ENCODE results near the gene ASPN.

ASPN gene

GRCh38 chr9:92482329-92482728 is at the start of gene ASPN:
Gene ASPN, minus strand, starts transcription at chr9:92482506.
- no peak for TF ChIP-seq PKNOX1 (IDR thresholded peaks at IDR 0.05)
- TF ChIP-seq FOXM1 (IDR thresholded peaks at IDR 0.05; ENCODE audit: borderline replicate concordance), result no peak
- no peak for TF ChIP-seq FOXA1 (IDR thresholded peaks at IDR 0.05)
- TF ChIP-seq FOXK2 (IDR thresholded peaks at IDR 0.05), result no peak
- no peak for TF ChIP-seq ZNF384 (IDR thresholded peaks at IDR 0.05)
- TF ChIP-seq BHLHE40 (IDR thresholded peaks at IDR 0.05; ENCODE audit: borderline replicate concordance), result no peak
- TF ChIP-seq SUZ12 (IDR thresholded peaks at IDR 0.05), result no peak
- no peak for TF ChIP-seq ARNT (IDR thresholded peaks at IDR 0.05)
- no peak for TF ChIP-seq CTBP1 (IDR thresholded peaks at IDR 0.05; ENCODE audit: borderline replicate concordance)
- no peak for TF ChIP-seq L3MBTL2 (conservative IDR thresholded peaks at IDR 0.05)
- ChIA-PET CTCF (no interaction called here), POLR2A (no interaction called here)
- DNase-seq (ENCODE audit: extremely low spot score), result no peak

DNA sequence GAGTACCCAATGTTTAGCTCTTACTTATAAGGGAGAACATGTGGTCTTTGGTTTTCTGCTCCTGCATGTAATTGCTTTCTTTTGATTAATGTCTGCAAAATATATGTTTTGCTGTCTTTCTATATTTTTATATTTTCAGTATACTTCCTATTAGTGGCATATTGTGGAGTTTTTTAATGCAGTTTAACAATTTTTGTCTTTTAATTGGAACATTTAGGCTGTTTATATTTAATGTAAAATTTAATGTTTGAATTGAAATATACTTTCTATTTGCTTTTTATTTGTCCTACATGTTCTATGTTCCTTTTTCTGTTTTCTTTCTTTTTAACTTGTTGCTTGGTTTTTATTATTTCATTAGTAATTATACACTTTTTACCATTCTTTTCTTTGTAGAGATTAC is 48.6 kb upstream of the ASPN start:
- ChIA-PET POLR2A (no interaction called here), CTCF (no interaction called here)
- no peak for DNase-seq (ENCODE audit: extremely low spot score)
- TF ChIP-seq PKNOX1 (IDR thresholded peaks at IDR 0.05) (no peak), L3MBTL2 (conservative IDR thresholded peaks at IDR 0.05) (no peak), NFRKB (IDR thresholded peaks at IDR 0.05) (no peak), ARNT (IDR thresholded peaks at IDR 0.05) (no peak), SUZ12 (IDR thresholded peaks at IDR 0.05) (no peak), TARDBP (IDR thresholded peaks at IDR 0.05) (no peak), BHLHE40 (IDR thresholded peaks at IDR 0.05; ENCODE audit: borderline replicate concordance) (no peak), ZNF384 (IDR thresholded peaks at IDR 0.05) (no peak), HDGF (IDR thresholded peaks at IDR 0.05; ENCODE audit: borderline replicate concordance) (no peak), CTBP1 (IDR thresholded peaks at IDR 0.05; ENCODE audit: borderline replicate concordance) (no peak), FOXK2 (IDR thresholded peaks at IDR 0.05) (no peak), LEF1 (IDR thresholded peaks at IDR 0.05; ENCODE audit: borderline replicate concordance) (no peak)

- CTCF ChIA-PET, result no interaction called here
- POLR2A ChIA-PET, result no interaction called here
- no peak for DNase-seq (ENCODE audit: extremely low spot score)
- no peak for TF ChIP-seq FOXK2 (IDR thresholded peaks at IDR 0.05)
- no peak for TF ChIP-seq BHLHE40 (IDR thresholded peaks at IDR 0.05; ENCODE audit: borderline replicate concordance)
- TF ChIP-seq FOXM1 (IDR thresholded peaks at IDR 0.05; ENCODE audit: borderline replicate concordance), result no peak
- TF ChIP-seq ELF4 (IDR thresholded peaks at IDR 0.05), result no peak
- TF ChIP-seq TARDBP (IDR thresholded peaks at IDR 0.05), result no peak
- no peak for TF ChIP-seq SP1 (IDR thresholded peaks at IDR 0.05)
- TF ChIP-seq L3MBTL2 (conservative IDR thresholded peaks at IDR 0.05), result no peak
- TF ChIP-seq PKNOX1 (IDR thresholded peaks at IDR 0.05), result no peak
- TF ChIP-seq ZNF384 (IDR thresholded peaks at IDR 0.05), result no peak
- no peak for TF ChIP-seq CTBP1 (IDR thresholded peaks at IDR 0.05; ENCODE audit: borderline replicate concordance)
- TF ChIP-seq SUZ12 (IDR thresholded peaks at IDR 0.05), result no peak
- no peak for TF ChIP-seq HDGF (IDR thresholded peaks at IDR 0.05; ENCODE audit: borderline replicate concordance)
Observed at GRCh38 chr9:92529124-92529523, 46.8 kb upstream of the ASPN start.

GRCh38 chr9:92528522-92528849 is 46.2 kb upstream of the ASPN start:
- ChIA-PET CTCF (no interaction called here), POLR2A (no interaction called here)

DNA sequence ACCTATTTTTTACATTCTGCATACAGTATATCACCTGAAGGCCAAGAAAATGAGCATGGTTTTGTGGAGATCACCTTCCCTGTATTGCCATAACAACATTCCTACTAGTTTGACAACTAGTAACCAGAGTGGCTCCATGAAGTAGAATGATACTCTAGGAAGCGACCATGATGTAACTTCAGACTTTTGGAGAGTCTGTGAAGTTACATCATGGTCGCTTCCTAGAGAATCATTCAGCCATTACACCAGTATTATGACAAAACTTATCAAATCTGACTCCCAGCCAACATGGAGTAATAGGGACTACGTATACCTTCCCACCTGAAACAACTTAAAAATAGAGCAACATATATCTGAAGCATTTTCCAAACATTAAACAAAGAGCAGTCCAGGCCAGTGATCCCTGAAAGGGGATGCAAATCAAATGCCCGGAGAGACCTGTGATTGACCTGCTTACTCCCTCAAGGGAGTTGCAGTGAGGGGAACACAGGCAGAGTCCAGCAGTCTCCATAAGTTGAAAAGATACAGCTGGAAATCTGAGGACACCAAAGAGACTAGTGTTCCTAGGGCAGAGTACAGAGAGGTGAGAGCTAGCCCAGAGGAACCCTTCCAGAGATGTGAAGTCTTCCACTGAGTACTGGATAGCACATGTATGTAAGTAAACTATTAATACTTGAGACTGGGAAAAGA is 45.7 kb upstream of the ASPN start:
- ChIA-PET POLR2A (no interaction called here), CTCF (no interaction called here)
- no peak for TF ChIP-seq FOXK2 (IDR thresholded peaks at IDR 0.05)
- no peak for TF ChIP-seq FOXM1 (IDR thresholded peaks at IDR 0.05; ENCODE audit: borderline replicate concordance)
- no peak for TF ChIP-seq ELF4 (IDR thresholded peaks at IDR 0.05)
- no peak for TF ChIP-seq BHLHE40 (IDR thresholded peaks at IDR 0.05; ENCODE audit: borderline replicate concordance)
- no peak for TF ChIP-seq SP1 (IDR thresholded peaks at IDR 0.05)
- no peak for TF ChIP-seq HDGF (IDR thresholded peaks at IDR 0.05; ENCODE audit: borderline replicate concordance)
- TF ChIP-seq CTBP1 (IDR thresholded peaks at IDR 0.05; ENCODE audit: borderline replicate concordance), result no peak
- no peak for TF ChIP-seq TARDBP (IDR thresholded peaks at IDR 0.05)
- TF ChIP-seq LEF1 (IDR thresholded peaks at IDR 0.05; ENCODE audit: borderline replicate concordance), result no peak
- TF ChIP-seq SUZ12 (IDR thresholded peaks at IDR 0.05), result no peak
- TF ChIP-seq ARNT (IDR thresholded peaks at IDR 0.05), result no peak
- no peak for TF ChIP-seq PKNOX1 (IDR thresholded peaks at IDR 0.05)
- DNase-seq (ENCODE audit: extremely low spot score), result no peak

More at GRCh38 chr9:92528522-92528849, 46.2 kb upstream of the ASPN start:
- no peak for TF ChIP-seq FOXM1 (IDR thresholded peaks at IDR 0.05; ENCODE audit: borderline replicate concordance)
- TF ChIP-seq HDGF (IDR thresholded peaks at IDR 0.05; ENCODE audit: borderline replicate concordance), result no peak
- no peak for TF ChIP-seq LEF1 (IDR thresholded peaks at IDR 0.05; ENCODE audit: borderline replicate concordance)
- no peak for DNase-seq (ENCODE audit: extremely low spot score)

- no peak for DNase-seq (ENCODE audit: extremely low spot score)
- ChIA-PET CTCF (no interaction called here), POLR2A (no interaction called here)
- TF ChIP-seq ZNF384 (IDR thresholded peaks at IDR 0.05) (no peak), NFRKB (IDR thresholded peaks at IDR 0.05) (no peak), FOXK2 (IDR thresholded peaks at IDR 0.05) (no peak), SP1 (IDR thresholded peaks at IDR 0.05) (no peak), ARNT (IDR thresholded peaks at IDR 0.05) (no peak), CTBP1 (IDR thresholded peaks at IDR 0.05; ENCODE audit: borderline replicate concordance) (no peak), ELF4 (IDR thresholded peaks at IDR 0.05) (no peak), L3MBTL2 (conservative IDR thresholded peaks at IDR 0.05) (no peak), PKNOX1 (IDR thresholded peaks at IDR 0.05) (no peak), LEF1 (IDR thresholded peaks at IDR 0.05; ENCODE audit: borderline replicate concordance) (no peak), FOXA1 (IDR thresholded peaks at IDR 0.05) (no peak)
Observed at GRCh38 chr9:92527291-92527828, 45.1 kb upstream of the ASPN start.
